Measurements from ENCODE around the gene TASP1.
"Not testable (repeated sequence)": the region's sequence is repeated elsewhere in the genome, so short reads cannot be mapped to it uniquely, and the experiment has no call there.

The TASP1 gene

DNA sequence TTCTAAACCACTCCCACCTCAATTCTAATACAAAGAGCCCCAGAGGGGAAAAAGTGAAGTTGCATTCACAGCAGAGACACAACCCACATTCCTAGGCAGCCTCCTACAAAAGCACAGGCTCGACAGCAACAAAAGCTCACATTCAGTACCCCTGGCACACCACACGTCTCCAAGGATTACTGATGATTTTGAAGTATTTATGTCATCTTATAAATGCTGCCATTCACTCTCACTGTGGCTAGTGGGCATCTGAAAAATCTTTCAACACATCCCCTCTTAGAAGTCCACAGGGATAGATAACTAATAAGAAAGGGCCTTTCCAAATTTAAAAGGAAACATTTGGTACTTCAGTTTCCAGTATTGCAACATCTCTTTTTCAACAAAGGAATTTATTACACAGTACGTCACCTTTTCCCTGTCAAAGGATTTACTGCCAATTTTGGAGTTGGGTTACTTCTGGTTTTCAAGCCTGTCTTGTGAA, 146.7 kb downstream of the TASP1 start:
- TF ChIP-seq ZFX (IDR thresholded peaks at IDR 0.05; ENCODE audit: borderline replicate concordance), result no peak
- TF ChIP-seq, protein P1, sequence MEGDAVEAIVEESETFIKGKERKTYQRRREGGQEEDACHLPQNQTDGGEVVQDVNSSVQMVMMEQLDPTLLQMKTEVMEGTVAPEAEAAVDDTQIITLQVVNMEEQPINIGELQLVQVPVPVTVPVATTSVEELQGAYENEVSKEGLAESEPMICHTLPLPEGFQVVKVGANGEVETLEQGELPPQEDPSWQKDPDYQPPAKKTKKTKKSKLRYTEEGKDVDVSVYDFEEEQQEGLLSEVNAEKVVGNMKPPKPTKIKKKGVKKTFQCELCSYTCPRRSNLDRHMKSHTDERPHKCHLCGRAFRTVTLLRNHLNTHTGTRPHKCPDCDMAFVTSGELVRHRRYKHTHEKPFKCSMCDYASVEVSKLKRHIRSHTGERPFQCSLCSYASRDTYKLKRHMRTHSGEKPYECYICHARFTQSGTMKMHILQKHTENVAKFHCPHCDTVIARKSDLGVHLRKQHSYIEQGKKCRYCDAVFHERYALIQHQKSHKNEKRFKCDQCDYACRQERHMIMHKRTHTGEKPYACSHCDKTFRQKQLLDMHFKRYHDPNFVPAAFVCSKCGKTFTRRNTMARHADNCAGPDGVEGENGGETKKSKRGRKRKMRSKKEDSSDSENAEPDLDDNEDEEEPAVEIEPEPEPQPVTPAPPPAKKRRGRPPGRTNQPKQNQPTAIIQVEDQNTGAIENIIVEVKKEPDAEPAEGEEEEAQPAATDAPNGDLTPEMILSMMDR (IDR thresholded peaks at IDR 0.05), result no peak
- no peak overlapping the region for H3K27ac ChIP-seq

DNA sequence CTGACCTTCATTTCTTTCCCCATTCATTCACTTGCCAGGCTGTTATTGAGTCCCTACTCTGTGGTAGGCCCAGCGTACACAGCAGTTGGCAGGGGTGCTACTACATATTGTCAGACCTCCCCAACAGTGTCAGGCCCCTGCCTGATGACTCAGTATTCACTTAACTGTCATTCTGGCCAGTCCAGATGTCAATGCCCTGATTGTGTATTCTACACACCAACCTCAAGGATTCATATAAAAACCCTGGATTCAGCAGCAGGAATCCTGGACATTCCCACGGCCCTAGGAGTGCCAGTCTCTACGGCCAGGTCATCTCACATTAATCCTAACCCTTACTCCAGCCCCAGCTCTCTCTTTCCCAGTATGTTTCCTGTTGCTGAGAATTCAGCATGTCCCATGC, 151.5 kb downstream of the TASP1 start:
- TF ChIP-seq, protein P1 (IDR thresholded peaks at IDR 0.05), result no peak
- TF ChIP-seq ZFX (IDR thresholded peaks at IDR 0.05; ENCODE audit: borderline replicate concordance), result no peak
- H3K27ac ChIP-seq, result no peak overlapping the region

DNA sequence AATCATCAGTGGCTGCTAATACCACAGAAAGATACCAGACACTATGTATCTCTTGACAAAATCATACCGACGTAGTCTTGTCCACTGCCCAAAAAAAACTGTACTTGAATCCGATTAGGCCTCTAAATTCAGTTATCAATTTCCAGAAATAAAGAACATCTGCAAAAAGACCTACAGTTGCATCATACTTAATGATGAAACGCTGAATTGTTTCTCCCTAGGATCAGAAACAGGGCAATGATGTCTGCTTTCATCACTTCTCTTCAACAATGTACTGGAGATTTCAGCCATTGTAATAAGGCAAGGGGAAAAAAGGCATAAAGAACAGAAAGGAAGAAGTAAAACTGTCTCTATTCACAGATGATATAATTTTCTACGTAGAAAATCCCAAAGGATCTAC, 152.0 kb downstream of the TASP1 start:
- TF ChIP-seq, protein P1 (IDR thresholded peaks at IDR 0.05), result no peak
- TF ChIP-seq ZFX (IDR thresholded peaks at IDR 0.05; ENCODE audit: borderline replicate concordance), result no peak
- H3K27ac ChIP-seq, result no peak overlapping the region

DNA sequence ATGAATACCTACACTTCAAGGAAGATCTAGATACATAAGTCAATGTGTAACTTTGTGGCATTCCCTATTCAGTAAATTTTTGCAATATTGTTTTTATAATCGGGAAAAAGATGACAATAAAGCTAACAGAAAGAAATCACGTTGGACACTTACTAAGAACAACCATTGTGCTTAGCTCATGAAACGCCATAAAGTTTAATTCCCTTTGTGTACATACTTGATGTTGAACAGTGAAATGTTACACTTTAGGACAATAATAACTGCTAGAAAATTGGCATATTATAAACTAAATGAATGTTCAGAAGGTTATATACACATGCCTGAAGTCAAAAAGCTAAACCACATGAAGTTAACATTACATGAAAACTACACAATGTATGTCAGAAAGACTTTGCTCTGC, 153.2 kb downstream of the TASP1 start:
- H3K27ac ChIP-seq, result no peak overlapping the region
- TF ChIP-seq, protein P1 (IDR thresholded peaks at IDR 0.05), result no peak

DNA sequence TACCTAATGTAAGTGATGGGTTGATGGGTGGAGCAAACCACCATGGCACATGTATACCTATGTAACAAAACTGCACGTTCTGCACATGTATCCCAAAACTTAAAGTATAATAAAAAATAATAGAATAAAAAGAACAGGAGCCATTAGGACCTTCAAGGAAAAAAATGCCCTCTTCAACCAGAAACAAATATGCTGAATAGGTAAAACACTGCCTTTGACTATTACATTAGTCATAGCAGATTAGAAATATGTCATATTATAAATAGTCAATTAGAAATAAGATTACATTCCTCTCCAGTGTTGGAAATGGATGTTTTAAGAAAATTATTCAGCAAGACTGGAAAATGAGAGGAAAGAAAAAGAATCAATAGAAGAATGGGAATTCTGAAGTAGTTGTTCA, 153.7 kb downstream of the TASP1 start:
- H3K27ac ChIP-seq, result not testable (repeated sequence)

DNA sequence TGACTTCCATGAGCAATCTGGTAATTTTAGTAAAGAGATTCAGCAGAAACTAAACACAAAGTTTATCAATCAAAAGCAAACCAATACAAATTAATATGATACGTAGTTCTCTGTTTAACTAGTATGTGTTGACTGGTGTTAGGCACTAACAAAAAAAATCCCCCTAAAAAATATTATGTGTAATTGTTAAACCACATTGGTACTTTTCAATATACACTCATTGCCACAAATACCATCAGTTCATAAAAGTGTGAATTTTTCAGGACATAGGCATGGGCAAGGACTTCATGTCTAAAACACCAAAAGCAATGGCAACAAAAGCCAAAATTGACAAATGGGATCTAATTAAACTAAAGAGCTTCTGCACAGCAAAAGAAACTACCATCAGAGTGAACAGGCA, 155.3 kb downstream of the TASP1 start:
- not testable (repeated sequence) for H3K27ac ChIP-seq

DNA sequence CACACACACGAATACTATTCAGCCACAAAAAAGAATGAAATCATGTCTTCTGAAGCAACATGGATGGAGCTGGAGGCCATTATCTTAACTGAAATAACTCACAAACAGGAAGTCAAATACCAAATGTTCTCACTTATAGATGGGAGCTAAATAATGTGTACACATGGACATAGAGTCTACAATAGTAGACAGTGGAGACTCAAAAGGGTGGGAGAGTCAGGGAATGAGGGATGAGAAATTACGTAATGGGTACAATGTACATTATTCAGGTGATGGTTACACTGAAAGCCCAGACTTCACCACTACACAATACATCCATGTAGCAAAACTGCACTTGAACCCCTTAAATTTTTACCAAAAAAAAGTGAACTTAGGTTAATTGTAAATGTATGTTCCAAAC, 160.4 kb downstream of the TASP1 start:
- TF ChIP-seq, protein P1 (IDR thresholded peaks at IDR 0.05), result no peak
- TF ChIP-seq ZFX (IDR thresholded peaks at IDR 0.05; ENCODE audit: borderline replicate concordance), result no peak

DNA sequence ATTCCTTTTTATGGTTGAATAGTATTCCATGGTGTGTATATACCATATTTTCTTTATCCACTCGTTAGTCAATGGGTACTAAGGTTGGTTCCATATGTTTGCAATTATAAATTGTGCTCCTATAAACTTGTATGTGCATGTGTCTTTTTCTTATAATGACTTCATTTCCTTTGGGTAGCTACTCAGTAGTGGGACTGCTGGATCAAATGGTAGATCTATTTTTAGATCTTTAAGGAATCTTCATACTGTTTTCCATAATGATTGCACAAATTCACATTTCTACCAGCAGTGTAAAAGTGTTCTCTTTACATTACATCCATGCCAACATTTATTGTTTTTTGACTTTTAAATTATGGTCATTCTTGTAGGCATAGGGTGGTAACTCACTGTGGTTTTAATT, 164.3 kb downstream of the TASP1 start:
- H3K27ac ChIP-seq, result no peak overlapping the region
- TF ChIP-seq ZFX (IDR thresholded peaks at IDR 0.05; ENCODE audit: borderline replicate concordance), result no peak
- TF ChIP-seq, protein P1 (IDR thresholded peaks at IDR 0.05), result no peak

More for the DNA sequence above, 160.4 kb downstream of the TASP1 start:
- no peak overlapping the region for H3K27ac ChIP-seq
